ENCODE data around the gene LRRC59.

GRCh38 chr17:50421308-50422051 lies 24.2 kb upstream of the LRRC59 start:
- TF ChIP-seq CTCF (IDR thresholded peaks at IDR 0.05): no peak
- no peak for TF ChIP-seq POLR2A (IDR thresholded peaks at IDR 0.05)
- TF ChIP-seq POLR2AphosphoS5 (IDR thresholded peaks at IDR 0.05): no peak

Measured in upper lobe of left lung (tissue), 4 donors.